Astrocyte of the cerebellum (primary cell): ENCODE data around the gene SHMT1.
"Not testable (repeated sequence)": the region's sequence is repeated elsewhere in the genome, so short reads cannot be mapped to it uniquely, and the experiment has no call there.

ENCODE experiments used
- DNase-seq: peaks from one replicate; pipeline ENCODE4 v3.0.0-alpha.2; 2011; ENCODE audit warnings: low read depth
- H3K4me3 ChIP-seq: 2 replicates; pipeline ENCODE4 v1.5.1; 2011; ENCODE audit warnings: mild to moderate bottlenecking, low read depth, low read length, moderate library complexity
- in situ Hi-C: cut with HindIII; loops from 2 replicates; pipeline ENCODE4 v1.10.0; 2017; ENCODE audit warnings: low sequenced_read_pairs
- TF ChIP-seq, protein P1 (sequence below): IDR thresholded peaks from 2 replicates; pipeline ENCODE4 v1.5.1; 2012; ENCODE audit warnings: low read length, low read depth, moderate library complexity, mild to moderate bottlenecking; ENCODE audit errors: missing control alignments

SHMT1 gene

DNA sequence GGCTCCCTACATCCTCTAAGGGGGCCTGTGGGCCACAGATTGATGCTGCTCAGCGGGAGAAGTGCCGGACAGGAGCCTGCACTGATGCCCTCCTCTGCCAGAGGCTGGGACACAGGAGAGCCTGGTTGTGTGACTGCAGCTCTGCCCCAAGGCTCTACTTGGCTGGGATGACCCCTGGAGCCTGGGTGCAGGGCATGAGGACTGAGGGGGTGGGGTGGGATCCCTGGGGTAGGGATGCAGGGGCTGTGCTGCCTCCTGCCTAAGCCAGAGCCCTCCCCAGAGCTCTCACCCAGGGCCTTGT, 14.8 kb upstream of the SHMT1 start:
- in situ Hi-C loops: no loop called here
- TF ChIP-seq, protein P1, sequence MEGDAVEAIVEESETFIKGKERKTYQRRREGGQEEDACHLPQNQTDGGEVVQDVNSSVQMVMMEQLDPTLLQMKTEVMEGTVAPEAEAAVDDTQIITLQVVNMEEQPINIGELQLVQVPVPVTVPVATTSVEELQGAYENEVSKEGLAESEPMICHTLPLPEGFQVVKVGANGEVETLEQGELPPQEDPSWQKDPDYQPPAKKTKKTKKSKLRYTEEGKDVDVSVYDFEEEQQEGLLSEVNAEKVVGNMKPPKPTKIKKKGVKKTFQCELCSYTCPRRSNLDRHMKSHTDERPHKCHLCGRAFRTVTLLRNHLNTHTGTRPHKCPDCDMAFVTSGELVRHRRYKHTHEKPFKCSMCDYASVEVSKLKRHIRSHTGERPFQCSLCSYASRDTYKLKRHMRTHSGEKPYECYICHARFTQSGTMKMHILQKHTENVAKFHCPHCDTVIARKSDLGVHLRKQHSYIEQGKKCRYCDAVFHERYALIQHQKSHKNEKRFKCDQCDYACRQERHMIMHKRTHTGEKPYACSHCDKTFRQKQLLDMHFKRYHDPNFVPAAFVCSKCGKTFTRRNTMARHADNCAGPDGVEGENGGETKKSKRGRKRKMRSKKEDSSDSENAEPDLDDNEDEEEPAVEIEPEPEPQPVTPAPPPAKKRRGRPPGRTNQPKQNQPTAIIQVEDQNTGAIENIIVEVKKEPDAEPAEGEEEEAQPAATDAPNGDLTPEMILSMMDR: no peak
- H3K4me3 ChIP-seq: no peak overlapping the region
- no peak for DNase-seq

DNA sequence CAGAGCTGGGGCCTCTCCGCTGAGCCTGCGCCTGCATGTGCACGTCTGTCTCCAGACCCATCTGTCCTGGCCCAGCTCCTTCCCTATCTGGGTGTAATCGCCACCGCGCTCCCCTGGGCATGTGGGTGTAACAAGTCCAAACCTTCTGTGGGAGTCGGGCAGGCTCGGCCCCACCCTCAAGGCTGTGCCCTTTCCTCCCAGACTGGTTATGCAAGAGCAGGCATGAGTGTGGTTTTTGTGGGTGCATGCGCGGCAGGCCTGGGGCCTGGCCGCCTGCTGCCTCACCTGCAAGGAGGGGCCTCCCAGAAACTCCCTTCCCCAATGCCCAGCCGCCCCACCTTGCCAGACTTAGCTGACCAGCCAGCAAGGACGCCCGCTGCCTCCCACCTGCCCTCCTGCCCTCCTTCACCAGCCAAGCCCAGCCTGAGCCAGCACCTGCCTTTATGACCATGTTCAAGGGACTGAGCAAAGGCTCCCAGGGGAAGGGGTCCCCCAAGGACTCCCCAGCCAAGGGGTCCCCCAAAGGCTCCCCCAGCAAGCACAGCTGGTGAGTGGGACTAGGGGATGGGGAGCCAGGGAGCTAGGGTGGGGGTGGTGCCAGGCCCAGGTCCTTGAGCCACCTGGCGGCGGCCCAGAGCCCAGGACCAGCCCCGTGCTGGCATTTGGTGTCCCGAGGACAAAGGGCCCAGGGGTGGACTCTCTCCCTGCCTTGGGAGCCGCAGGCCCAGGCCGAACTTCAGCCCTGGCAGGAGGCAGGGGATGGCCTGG, 14.3 kb upstream of the SHMT1 start, which contains the start of gene EVPLL:
TSS of gene EVPLL (plus strand) at position 342 of the 768 bp plus-strand sequence. CDS start 3,160 bp downstream, outside the sequence.
- H3K4me3 ChIP-seq: no peak within 1 kb of the TSS
- in situ Hi-C loops: no loop called here
- TF ChIP-seq, protein P1: peak; percentile 20
- no peak for DNase-seq

DNA sequence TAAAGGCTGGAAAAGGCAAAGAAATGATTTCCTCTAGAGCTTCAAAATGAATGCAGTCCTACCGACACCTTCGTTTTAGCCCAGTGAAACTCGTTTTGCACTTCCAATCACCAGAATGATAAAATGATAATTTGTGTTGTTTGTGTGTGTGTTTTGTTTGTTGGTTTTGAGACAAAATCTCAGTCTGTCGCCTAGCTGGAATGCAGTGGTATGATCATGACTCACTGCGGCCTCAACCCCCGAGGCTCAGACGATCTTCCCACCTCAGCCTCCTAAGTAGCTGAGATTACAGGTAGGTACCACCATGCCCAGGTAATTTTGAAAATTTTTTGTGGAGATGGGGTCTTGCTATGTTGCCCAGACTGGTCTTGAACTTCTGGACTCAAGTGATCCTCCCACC, 10.9 kb upstream of the SHMT1 start:
- TF ChIP-seq, protein P1: no peak
- H3K4me3 ChIP-seq: no peak overlapping the region
- in situ Hi-C loops: no loop called here
- DNase-seq: no peak

DNA sequence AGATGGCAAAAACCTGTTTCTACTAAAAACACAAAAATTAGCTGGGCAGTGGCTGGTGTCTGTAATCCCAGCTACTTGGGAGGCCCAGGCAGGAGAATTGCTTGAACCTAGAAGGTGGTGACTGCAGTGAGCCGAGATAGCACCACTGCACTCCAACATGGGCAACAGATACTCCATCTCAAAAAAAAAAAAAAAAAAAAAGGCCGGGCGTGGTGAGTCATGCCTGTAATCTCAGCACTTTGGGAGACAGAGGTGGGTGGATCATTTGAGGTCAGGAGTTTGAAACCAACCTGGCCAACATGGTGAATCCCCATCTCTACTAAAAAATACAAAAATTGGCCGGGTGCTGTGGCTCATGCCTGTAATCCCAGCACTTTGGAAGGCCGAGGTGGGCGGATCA, 9.8 kb upstream of the SHMT1 start:
- in situ Hi-C loops, H3K4me3 ChIP-seq, DNase-seq: not testable (repeated sequence)

DNA sequence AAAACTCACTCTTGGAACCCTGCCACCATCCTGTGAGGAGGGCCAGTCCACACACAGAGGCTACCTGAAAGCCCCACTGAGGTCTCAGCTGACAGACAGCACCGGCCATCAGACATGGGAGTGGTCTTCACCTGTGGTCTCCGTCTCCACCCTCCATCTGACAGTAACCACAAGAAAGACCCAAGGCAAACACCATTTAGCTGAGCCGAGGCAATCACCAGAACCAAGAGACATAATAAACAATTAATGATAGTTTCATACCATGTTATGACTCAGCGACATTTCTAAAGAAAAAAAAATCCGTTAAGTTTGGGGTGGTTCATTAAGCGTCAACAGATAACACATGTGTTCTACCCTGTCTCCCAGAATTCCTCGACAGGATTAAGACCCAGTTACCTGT, 8.1 kb upstream of the SHMT1 start:
- no peak for DNase-seq
- H3K4me3 ChIP-seq: no peak overlapping the region
- TF ChIP-seq, protein P1: no peak
- in situ Hi-C loops: no loop called here

DNA sequence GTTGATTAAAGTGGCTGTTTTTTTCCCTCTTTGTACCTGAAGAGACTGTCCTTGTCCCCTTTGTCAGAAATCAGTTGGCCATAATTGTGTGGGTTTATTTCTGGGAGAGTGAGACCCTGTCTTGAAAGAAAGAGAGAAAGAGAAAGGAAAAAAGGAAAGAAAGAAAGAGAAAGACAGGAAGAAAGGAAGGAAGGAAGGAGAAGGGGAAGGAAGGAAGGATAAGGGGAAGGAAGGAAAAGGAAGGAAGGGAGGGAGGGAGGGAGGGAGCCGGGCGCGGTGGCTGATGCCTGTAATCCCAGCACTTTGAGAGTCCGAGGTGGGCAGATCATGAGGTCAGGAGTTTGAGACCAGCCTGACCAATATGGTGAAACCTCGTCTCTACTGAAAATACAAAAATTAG, 7.4 kb upstream of the SHMT1 start:
- in situ Hi-C loops: no loop called here
- H3K4me3 ChIP-seq: no peak overlapping the region
- no peak for DNase-seq
- TF ChIP-seq, protein P1: no peak

DNA sequence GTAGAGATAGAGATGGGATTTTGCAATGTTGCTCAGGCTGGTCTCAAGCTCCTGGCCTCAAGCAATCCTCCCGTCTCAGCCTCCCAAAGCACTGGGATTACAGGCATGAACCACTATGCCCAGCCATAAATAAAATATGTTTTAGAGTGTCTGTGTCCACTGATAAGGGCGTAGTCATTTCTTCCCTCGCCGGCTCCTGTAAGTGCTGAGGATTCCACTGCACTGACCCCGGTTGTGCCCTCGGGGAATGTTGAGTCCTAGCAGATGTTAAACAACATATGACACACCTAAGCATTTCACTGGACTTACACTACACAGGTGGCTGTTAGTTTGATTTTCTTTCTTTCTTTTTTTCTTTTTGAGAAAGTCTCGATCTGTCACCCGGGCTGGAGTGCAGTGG, 5.6 kb upstream of the SHMT1 start:
- DNase-seq: no peak
- TF ChIP-seq, protein P1: no peak
- no peak overlapping the region for H3K4me3 ChIP-seq
- in situ Hi-C loops: no loop called here
